ENCODE data around the gene NHSL2.

Gene NHSL2

GRCh38 chrX:72028701-72029470, 118.2 kb downstream of the NHSL2 start:
- DNase-seq (ENCODE audit: low read depth): no peak
- no peak overlapping the region for H3K4me3 ChIP-seq (replicated peaks; ENCODE audit: low read depth, low read length)
- TF ChIP-seq CTCF (IDR thresholded peaks at IDR 0.05; ENCODE audit: low read length, missing control alignments): no peak

- no peak overlapping the region for H3K4me3 ChIP-seq (replicated peaks; ENCODE audit: low read depth, low read length)
- no peak for TF ChIP-seq CTCF (IDR thresholded peaks at IDR 0.05; ENCODE audit: low read length, missing control alignments)
- DNase-seq (ENCODE audit: low read depth): peak; percentile 68
These were observed 119.1 kb downstream of the NHSL2 start for GRCh38 chrX:72029483-72030411.

- no peak overlapping the region for H3K4me3 ChIP-seq (replicated peaks; ENCODE audit: low read depth, low read length)
- no peak for DNase-seq (ENCODE audit: low read depth)
- no peak for TF ChIP-seq CTCF (IDR thresholded peaks at IDR 0.05; ENCODE audit: low read length, missing control alignments)
These were observed 119.8 kb downstream of the NHSL2 start for GRCh38 chrX:72030431-72030830.

GRCh38 chrX:72031118-72031517, 120.5 kb downstream of the NHSL2 start:
- TF ChIP-seq CTCF (IDR thresholded peaks at IDR 0.05; ENCODE audit: low read length, missing control alignments): no peak
- no peak overlapping the region for H3K4me3 ChIP-seq (replicated peaks; ENCODE audit: low read depth, low read length)
- no peak for DNase-seq (ENCODE audit: low read depth)

- no peak for DNase-seq (ENCODE audit: low read depth)
- no peak for TF ChIP-seq CTCF (IDR thresholded peaks at IDR 0.05; ENCODE audit: low read length, missing control alignments)
- H3K4me3 ChIP-seq (replicated peaks; ENCODE audit: low read depth, low read length): no peak overlapping the region
These were observed 121.0 kb downstream of the NHSL2 start for GRCh38 chrX:72031634-72032033.

GRCh38 chrX:72037601-72038000, 127.0 kb downstream of the NHSL2 start:
- TF ChIP-seq CTCF (IDR thresholded peaks at IDR 0.05; ENCODE audit: low read length, missing control alignments): no peak
- no peak overlapping the region for H3K4me3 ChIP-seq (replicated peaks; ENCODE audit: low read depth, low read length)
- no peak for DNase-seq (ENCODE audit: low read depth)

Measured in fibroblast of pulmonary artery (primary cell).